HG02588 (cell line): Measurements from ENCODE around the gene STX4.
A peak's percentile ranks its signal among the peaks of the same experiment; 100 is the strongest.

Experiments used
- ATAC-seq: cut with Tn5 transposase; IDR thresholded peaks from one replicate; pipeline ENCODE4 v1.9.1; 2021; ENCODE audit warnings: mild to moderate bottlenecking, moderate library complexity; ENCODE audit not compliant: unreplicated experiment

Gene STX4

GRCh38 chr16:31020536-31020935, 12.8 kb upstream of the STX4 start:
- ATAC-seq: no peak

GRCh38 chr16:31022544-31023251, 10.7 kb upstream of the STX4 start:
- ATAC-seq: no peak

GRCh38 chr16:31023252-31023602, 10.1 kb upstream of the STX4 start:
- no peak for ATAC-seq

- no peak for ATAC-seq
Observed at GRCh38 chr16:31023627-31024226, 9.6 kb upstream of the STX4 start.

GRCh38 chr16:31025339-31025738, 8.0 kb upstream of the STX4 start:
- ATAC-seq: no peak

GRCh38 chr16:31029272-31029671, 4.1 kb upstream of the STX4 start:
- no peak for ATAC-seq

- ATAC-seq: no peak
Observed at GRCh38 chr16:31031276-31031675, 2.1 kb upstream of the STX4 start.

GRCh38 chr16:31033709-31034492, 543 bp downstream of the STX4 start:
- peak; percentile 28 for ATAC-seq

- no peak for ATAC-seq
Observed at GRCh38 chr16:31036691-31037090, 3.3 kb downstream of the STX4 start.

GRCh38 chr16:31038993-31039392, 5.6 kb downstream of the STX4 start:
- no peak for ATAC-seq

GRCh38 chr16:31042866-31043265, 9.5 kb downstream of the STX4 start:
- ATAC-seq: no peak

- no peak for ATAC-seq
Observed at GRCh38 chr16:31043352-31043751, 10.0 kb downstream of the STX4 start.

- ATAC-seq: no peak
Observed at GRCh38 chr16:31043898-31044481, 10.6 kb downstream of the STX4 start.

GRCh38 chr16:31050280-31051030, 17.1 kb downstream of the STX4 start:
- no peak for ATAC-seq

- no peak for ATAC-seq
Observed at GRCh38 chr16:31052114-31052513, 18.8 kb downstream of the STX4 start.

GRCh38 chr16:31055613-31056012, 22.3 kb downstream of the STX4 start:
- no peak for ATAC-seq

- ATAC-seq: no peak
Observed at GRCh38 chr16:31061126-31061812, 27.9 kb downstream of the STX4 start.

GRCh38 chr16:31061813-31062440, 28.6 kb downstream of the STX4 start:
- ATAC-seq: no peak

- no peak for ATAC-seq
Observed at GRCh38 chr16:31063495-31063842, 30.1 kb downstream of the STX4 start.
